K562 (cell line): Measurements from ENCODE around the gene DEPDC1B. TPM values are rescaled to one million over a fixed set of nuclear protein-coding genes. Genes with fewer than 3 reads are reported as not detected.

ENCODE experiments used
- ATF1 ChIP-seq, 2 experiments: fragments of 450-650 bp in 1 of 2; IDR thresholded peaks; 2 replicates each; pipeline ENCODE4 v1.6.1; 2016; ENCODE audit warnings: missing compliant biosample characterization in 1 of 2, missing genetic modification characterization in 1 of 2
- ATF6 ChIP-seq: sonication (generic); formaldehyde crosslinking; IDR thresholded peaks from 2 replicates; pipeline ENCODE4 v1.4.0; 2020; ENCODE audit warnings: mild to moderate bottlenecking, missing genetic modification reagents
- CBFA2T3 ChIP-seq: fragments of 450-650 bp; IDR thresholded peaks from 2 replicates; pipeline ENCODE4 v1.6.1; 2017
- FOSL1 ChIP-seq: fragments of 200-800 bp; sonication (Bioruptor generic); conservative IDR thresholded peaks from 2 replicates; pipeline ENCODE4 v1.6.1; 2016; ENCODE audit warnings: missing genetic modification characterization, missing compliant biosample characterization
- FOXK2 ChIP-seq, 2 experiments: fragments of 450-650 bp; IDR thresholded peaks in 1 of 2; conservative IDR thresholded peaks in 1 of 2; 2 replicates each; pipeline ENCODE4 v1.6.1; 2016; ENCODE audit warnings: low read depth in 2 of 2, mild to moderate bottlenecking in 1 of 2
- GATA2 ChIP-seq: sonication (generic); formaldehyde crosslinking; IDR thresholded peaks from 2 replicates; pipeline ENCODE4 v1.4.0; 2020; ENCODE audit warnings: mild to moderate bottlenecking, missing genetic modification reagents
- MGA ChIP-seq: fragments of 450-650 bp; IDR thresholded peaks from 2 replicates; pipeline ENCODE4 v1.6.1; 2016; ENCODE audit warnings: mild to moderate bottlenecking, moderate library complexity
- NCOA4 ChIP-seq: fragments of 450-650 bp; IDR thresholded peaks from 2 replicates; pipeline ENCODE4 v1.6.1; 2018; ENCODE audit warnings: mild to moderate bottlenecking; ENCODE audit not compliant: partially characterized antibody
- POLR2G ChIP-seq: fragments of 200-400 bp; formaldehyde crosslinking; IDR thresholded peaks from 2 replicates; pipeline ENCODE4 v1.6.1; 2017; ENCODE audit warnings: low read depth, mild to moderate bottlenecking, antibody characterized with exemption, low read length, moderate library complexity
- SNRNP70 ChIP-seq: fragments of 200-400 bp; formaldehyde crosslinking; optimal IDR thresholded peaks from 2 replicates; pipeline ENCODE3; 2017; ENCODE audit warnings: low read depth, low read length
- TFAM ChIP-seq: fragments of 250-450 bp; sonication (Bioruptor Pico); conservative IDR thresholded peaks from 2 replicates; pipeline ENCODE4 v1.5.0; 2021; ENCODE audit warnings: mild to moderate bottlenecking, moderate library complexity
- ZNF41 ChIP-seq: fragments of 250-450 bp; sonication (Bioruptor Pico); conservative IDR thresholded peaks from 2 replicates; pipeline ENCODE4 v1.4.0; 2020; ENCODE audit warnings: mild to moderate bottlenecking
- ZNF76 ChIP-seq: fragments of 250-450 bp; sonication (Bioruptor Pico); IDR thresholded peaks from 2 replicates; pipeline ENCODE4 v1.4.0; 2020; ENCODE audit warnings: mild to moderate bottlenecking, moderate library complexity, borderline replicate concordance
- polyA plus RNA-seq, 8 experiments: library from polyadenylated mRNA; depleted of rRNA in 4 of 8; stranded (reverse) in 5 of 8; unstranded in 3 of 8; fragments of >200 nt; fragmentation: Nextera tagmentation in 2 of 8; fragmentation: Illumina TruSeq in 1 of 8; extraction: Ambion mirVana in 2 of 8; extraction: Trizol in 1 of 8; gene quantifications; 2 replicates each; pipeline versions ENCODE4 v1.2.1 to v1.2.3, GENCODE V29; 2011 to 2014; ENCODE audit warnings: inconsistent platforms in 1 of 8, missing spikeins in 1 of 8
- total RNA-seq, 7 experiments: library from RNA; depleted of rRNA in 6 of 7; stranded (reverse); fragments of >200 nt in 6 of 7; fragmentation: Illumina TruSeq in 2 of 7; extraction: Trizol in 2 of 7; gene quantifications; 2 replicates each; pipeline versions ENCODE4 v1.2.1 to v1.2.3, GENCODE V29; 2011 to 2021; ENCODE audit warnings: low replicate concordance in 1 of 7
- TF ChIP-seq, protein P1 (sequence below): IDR thresholded peaks from 2 replicates; pipeline ENCODE4 v1.6.1; 2011; ENCODE audit not compliant: insufficient read length; ENCODE audit errors: extremely low read depth

DEPDC1B gene
- total and polyA plus RNA-seq, 9 of the 15 experiments (the other 6 are each of a cell fraction or from before 2014, with no cell fraction given), result 36.0 to 67.2 (median 44.5) TPM

DNA sequence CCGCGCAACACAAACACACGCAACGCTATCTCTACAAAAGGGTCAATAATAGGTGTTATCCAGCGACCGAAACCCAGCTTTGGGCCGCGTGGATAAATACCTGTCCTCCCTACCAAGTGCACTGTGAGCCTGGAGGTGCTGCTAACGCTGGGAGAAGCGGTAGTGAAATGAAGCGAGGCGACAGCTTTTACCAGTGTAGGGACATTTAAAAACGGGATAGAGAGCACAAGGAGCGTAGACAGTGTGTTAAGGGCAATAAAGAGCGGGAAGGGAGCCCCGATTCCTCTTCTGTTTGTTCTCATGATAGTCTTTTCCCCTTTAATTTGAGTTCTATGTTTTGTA, 421 bp upstream of the DEPDC1B start (continued):
- TF ChIP-seq, protein P1, sequence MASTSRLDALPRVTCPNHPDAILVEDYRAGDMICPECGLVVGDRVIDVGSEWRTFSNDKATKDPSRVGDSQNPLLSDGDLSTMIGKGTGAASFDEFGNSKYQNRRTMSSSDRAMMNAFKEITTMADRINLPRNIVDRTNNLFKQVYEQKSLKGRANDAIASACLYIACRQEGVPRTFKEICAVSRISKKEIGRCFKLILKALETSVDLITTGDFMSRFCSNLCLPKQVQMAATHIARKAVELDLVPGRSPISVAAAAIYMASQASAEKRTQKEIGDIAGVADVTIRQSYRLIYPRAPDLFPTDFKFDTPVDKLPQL, result no peak
- TF ChIP-seq GATA2 (CRISPR knock-in tag) (0 out of 2 replicates have a peak, but pooled peaks have one; percentile 14), FOSL1 (no peak), ZNF76 (CRISPR knock-in tag) (no peak), ZNF41 (CRISPR knock-in tag) (no peak), CBFA2T3 (no peak), ATF6 (peak; percentile 20; the same call in 1 of the 2 replicates), SNRNP70 (no peak), ATF1 (CRISPR knock-in tag; IDR thresholded peaks at IDR 0.05) (no peak), ATF1 (tag; IDR thresholded peaks at IDR 0.05) (peak; percentile 93; the same call in 1 of the 2 replicates), TFAM (no peak), FOXK2 (conservative IDR thresholded peaks at IDR 0.05 in 1 of 2, IDR thresholded peaks at IDR 0.05 in 1 of 2; ENCODE audit: low read depth in 2 of 2) (0 out of 4 replicates have a peak, but pooled peaks of 1 of the 2 experiments have one; percentile 22), MGA (peak; percentile 40), NCOA4 (no peak), POLR2G (no peak)
